KMS-11 (cell line): ENCODE results near the gene ERC2.

Experiments used
- H2AFZ ChIP-seq: fragments of 200-600 bp; sonication (generic); 2 replicates; pipeline ENCODE4 v1.6.1; 2016; ENCODE audit warnings: antibody characterized with exemption, mixed run types, low read depth
- H3K27ac ChIP-seq: fragments of 200-600 bp; sonication (generic); 2 replicates; pipeline ENCODE4 v1.6.1; 2016; ENCODE audit warnings: mild to moderate bottlenecking, mixed run types
- H3K27me3 ChIP-seq: fragments of 200-600 bp; sonication (generic); 2 replicates; pipeline ENCODE4 v1.6.1; 2017; ENCODE audit warnings: mild to moderate bottlenecking, low read depth, mixed run types, moderate library complexity; ENCODE audit not compliant: insufficient read depth
- H3K36me3 ChIP-seq: fragments of 200-600 bp; sonication (generic); 2 replicates; pipeline ENCODE4 v1.6.1; 2017; ENCODE audit warnings: mild to moderate bottlenecking, mixed run types; ENCODE audit not compliant: insufficient read depth
- H3K4me1 ChIP-seq: fragments of 200-600 bp; sonication (generic); 2 replicates; pipeline ENCODE4 v1.6.1; 2016; ENCODE audit warnings: mild to moderate bottlenecking, low read depth, mixed run types; ENCODE audit not compliant: poor library complexity, severe bottlenecking
- H3K4me2 ChIP-seq: fragments of 200-600 bp; sonication (generic); 2 replicates; pipeline ENCODE4 v1.7.0; 2016; ENCODE audit warnings: mild to moderate bottlenecking, mixed run types
- H3K4me3 ChIP-seq: fragments of 200-600 bp; sonication (generic); IDR thresholded peaks from 2 replicates; pipeline ENCODE4 v1.6.1; 2017; ENCODE audit warnings: low read depth, low read length, mixed read lengths; ENCODE audit not compliant: insufficient read depth
- H3K79me2 ChIP-seq: fragments of 200-600 bp; sonication (generic); 2 replicates; pipeline ENCODE4 v1.6.1; 2016; ENCODE audit warnings: low read depth, mixed run types; ENCODE audit not compliant: insufficient read depth
- H3K9ac ChIP-seq: fragments of 200-600 bp; sonication (generic); 2 replicates; pipeline ENCODE4 v1.6.1; 2016; ENCODE audit warnings: mild to moderate bottlenecking, mixed run types
- H4K20me1 ChIP-seq: fragments of 200-600 bp; sonication (generic); 2 replicates; pipeline ENCODE4 v1.6.1; 2016; ENCODE audit warnings: mild to moderate bottlenecking, mixed run types; ENCODE audit not compliant: insufficient read depth
- TF ChIP-seq, protein P1 (sequence below): fragments of 200-600 bp; sonication (generic); conservative IDR thresholded peaks from 2 replicates; pipeline ENCODE4 v1.6.1; 2017; ENCODE audit warnings: low read depth, mild to moderate bottlenecking, antibody characterized with exemption, low read length, moderate library complexity, mixed read lengths

The ERC2 gene

DNA sequence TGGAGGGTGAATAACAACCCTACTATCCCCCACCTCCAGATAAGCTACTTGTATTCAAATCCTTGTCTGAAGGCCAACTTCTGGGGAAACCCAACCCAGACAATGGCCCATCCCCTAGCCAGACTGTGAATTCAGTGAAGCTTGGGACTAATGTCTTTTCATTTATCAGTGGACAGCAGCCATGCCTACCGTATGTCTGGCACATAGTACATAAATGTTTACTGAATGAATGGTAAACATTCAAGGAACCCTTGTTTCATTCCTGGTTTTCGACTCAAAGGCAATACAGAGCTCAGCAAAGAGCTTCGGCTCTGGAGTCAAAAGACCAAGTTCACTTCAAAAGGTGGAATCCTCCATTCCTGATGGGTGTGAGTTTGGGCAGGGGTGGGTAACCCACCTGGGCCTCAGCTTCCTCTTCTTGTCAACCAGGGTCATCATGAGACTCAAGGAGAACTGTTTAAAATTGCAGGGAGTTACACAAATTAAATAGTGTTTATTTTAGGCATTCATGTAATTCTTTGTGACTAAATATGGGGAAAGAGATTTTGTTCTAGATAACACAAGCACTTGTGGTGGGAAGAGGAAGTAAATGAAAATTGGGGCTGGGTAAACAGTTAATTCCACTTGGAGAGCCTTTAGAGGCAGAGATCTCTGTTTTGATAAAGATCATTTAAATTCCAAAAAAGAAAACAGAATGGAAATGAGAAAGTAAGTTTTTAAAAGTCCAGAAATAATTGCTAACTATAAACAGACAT lies 677.5 kb downstream of the ERC2 start:
- H3K9ac ChIP-seq: no peak overlapping the region

DNA sequence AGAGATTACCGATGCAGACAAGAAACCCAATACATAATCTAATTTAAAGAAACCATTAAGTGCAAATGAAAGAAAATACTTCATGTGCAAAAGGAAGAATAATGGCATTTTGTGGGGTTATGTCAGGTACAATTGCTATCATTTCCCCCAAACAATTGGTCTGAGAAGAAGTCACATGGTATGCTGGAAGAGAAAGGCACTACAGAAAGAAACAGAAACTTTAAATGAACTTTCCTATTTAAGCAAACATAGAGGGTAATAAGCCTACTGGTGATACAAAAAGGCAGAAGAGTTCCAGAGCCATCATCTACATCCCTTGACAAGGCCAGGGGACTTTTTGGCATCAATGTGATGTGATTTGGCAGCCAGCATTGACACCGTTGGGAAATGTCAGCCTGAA lies 678.8 kb downstream of the ERC2 start:
- no peaks in the 10 kb centered on the region for H3K4me1 ChIP-seq
- no peaks in the 10 kb centered on the region for H3K79me2 ChIP-seq
- H2AFZ ChIP-seq: no peak overlapping the region
- no peak overlapping the region for H3K4me2 ChIP-seq
- H3K27me3 ChIP-seq: no peaks in the 10 kb centered on the region
- H3K9ac ChIP-seq: no peak overlapping the region
- TF ChIP-seq, protein P1, sequence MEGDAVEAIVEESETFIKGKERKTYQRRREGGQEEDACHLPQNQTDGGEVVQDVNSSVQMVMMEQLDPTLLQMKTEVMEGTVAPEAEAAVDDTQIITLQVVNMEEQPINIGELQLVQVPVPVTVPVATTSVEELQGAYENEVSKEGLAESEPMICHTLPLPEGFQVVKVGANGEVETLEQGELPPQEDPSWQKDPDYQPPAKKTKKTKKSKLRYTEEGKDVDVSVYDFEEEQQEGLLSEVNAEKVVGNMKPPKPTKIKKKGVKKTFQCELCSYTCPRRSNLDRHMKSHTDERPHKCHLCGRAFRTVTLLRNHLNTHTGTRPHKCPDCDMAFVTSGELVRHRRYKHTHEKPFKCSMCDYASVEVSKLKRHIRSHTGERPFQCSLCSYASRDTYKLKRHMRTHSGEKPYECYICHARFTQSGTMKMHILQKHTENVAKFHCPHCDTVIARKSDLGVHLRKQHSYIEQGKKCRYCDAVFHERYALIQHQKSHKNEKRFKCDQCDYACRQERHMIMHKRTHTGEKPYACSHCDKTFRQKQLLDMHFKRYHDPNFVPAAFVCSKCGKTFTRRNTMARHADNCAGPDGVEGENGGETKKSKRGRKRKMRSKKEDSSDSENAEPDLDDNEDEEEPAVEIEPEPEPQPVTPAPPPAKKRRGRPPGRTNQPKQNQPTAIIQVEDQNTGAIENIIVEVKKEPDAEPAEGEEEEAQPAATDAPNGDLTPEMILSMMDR: no peak
- H3K36me3 ChIP-seq: no peaks in the 10 kb centered on the region
- no peaks in the 10 kb centered on the region for H4K20me1 ChIP-seq
- H3K4me3 ChIP-seq: no peak overlapping the region
- no peak overlapping the region for H3K27ac ChIP-seq

More for the DNA sequence above, 677.5 kb downstream of the ERC2 start:
- Histone ChIP-seq H3K27ac (no peak overlapping the region), H4K20me1 (no peaks in the 10 kb centered on the region), H3K4me3 (no peak overlapping the region), H3K4me1 (no peaks in the 10 kb centered on the region), H3K27me3 (no peaks in the 10 kb centered on the region), H3K36me3 (no peaks in the 10 kb centered on the region), H3K79me2 (no peaks in the 10 kb centered on the region), H2AFZ (no peak overlapping the region), H3K4me2 (no peak overlapping the region)
- TF ChIP-seq, protein P1: no peak

DNA sequence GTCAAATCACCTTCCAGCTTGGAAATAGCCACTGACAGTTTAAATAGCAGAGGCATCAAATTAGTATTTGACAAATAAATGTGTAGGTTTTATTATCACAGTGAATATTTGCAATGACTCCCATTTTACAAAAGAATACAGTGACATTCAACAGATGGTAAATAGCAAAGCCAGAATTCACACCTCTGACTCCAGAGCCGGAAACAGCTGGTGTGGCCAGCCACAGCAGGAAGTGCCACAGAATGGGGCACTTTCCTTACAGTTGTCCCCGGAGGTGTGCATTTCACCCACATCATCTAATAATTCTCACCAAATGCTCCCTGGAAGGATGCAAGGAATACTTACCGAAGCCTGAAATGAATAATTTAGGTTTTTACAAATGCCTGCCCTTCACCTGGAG lies 685.5 kb downstream of the ERC2 start:
- H2AFZ ChIP-seq: no peak overlapping the region
- TF ChIP-seq, protein P1: no peak
- no peaks in the 10 kb centered on the region for H3K79me2 ChIP-seq
- no peaks in the 10 kb centered on the region for H3K27me3 ChIP-seq
- H3K4me3 ChIP-seq: no peak overlapping the region
- no peaks in the 10 kb centered on the region for H3K4me1 ChIP-seq
- H3K4me2 ChIP-seq: no peak overlapping the region
- H3K9ac ChIP-seq: no peak overlapping the region
- H3K36me3 ChIP-seq: no peaks in the 10 kb centered on the region
- no peak overlapping the region for H3K27ac ChIP-seq
- no peaks in the 10 kb centered on the region for H4K20me1 ChIP-seq

DNA sequence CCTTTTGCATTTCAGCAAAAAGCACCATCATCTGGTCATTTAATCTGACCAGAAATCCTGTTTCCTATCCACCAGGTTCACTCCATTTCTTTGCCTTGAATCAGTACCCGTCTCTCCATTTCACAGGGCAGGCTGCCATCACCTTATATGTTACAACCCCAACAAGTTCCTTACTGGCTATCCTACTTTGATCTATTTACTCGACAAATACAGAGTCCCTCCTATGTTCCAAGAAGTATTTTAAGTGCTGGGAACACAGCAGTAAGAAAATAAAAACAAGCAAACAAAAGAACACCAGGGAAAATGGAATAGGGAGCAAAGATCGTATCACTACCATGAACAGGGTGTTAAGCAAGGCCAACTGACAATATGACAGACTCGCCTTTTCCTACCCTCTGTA lies 685.9 kb downstream of the ERC2 start:
- Histone ChIP-seq H2AFZ (no peak overlapping the region), H3K27ac (no peak overlapping the region), H4K20me1 (no peaks in the 10 kb centered on the region), H3K4me1 (no peaks in the 10 kb centered on the region), H3K27me3 (no peaks in the 10 kb centered on the region), H3K36me3 (no peaks in the 10 kb centered on the region), H3K4me2 (no peak overlapping the region), H3K4me3 (no peak overlapping the region), H3K9ac (no peak overlapping the region), H3K79me2 (no peaks in the 10 kb centered on the region)
- TF ChIP-seq, protein P1: no peak
